MM.1S (cell line): ENCODE data around the gene IL17REL.

Source experiments
- DNase-seq: peaks from one replicate; pipeline ENCODE4 v3.0.0-alpha.2; 2015
- H2AFZ ChIP-seq: fragments of 300-600 bp; sonication (generic); 2 replicates; pipeline ENCODE4 v1.6.0; 2016; ENCODE audit warnings: antibody characterized with exemption, low read length
- H3F3A ChIP-seq: fragments of 300-600 bp; sonication (generic); 2 replicates; pipeline ENCODE4 v1.6.1; 2016; ENCODE audit warnings: mild to moderate bottlenecking, antibody characterized with exemption, low read length, moderate library complexity, mixed read lengths; ENCODE audit not compliant: insufficient read depth
- H3K27ac ChIP-seq: fragments of 300-600 bp; sonication (generic); 2 replicates; pipeline ENCODE4 v1.5.1; 2016; ENCODE audit warnings: mild to moderate bottlenecking, low read length
- H3K27me3 ChIP-seq: fragments of 300-600 bp; sonication (generic); replicated peaks from 2 replicates; pipeline ENCODE4 v1.6.0; 2016; ENCODE audit warnings: low read length; ENCODE audit not compliant: insufficient read depth
- H3K36me3 ChIP-seq: fragments of 300-600 bp; sonication (generic); replicated peaks from 2 replicates; pipeline ENCODE4 v1.6.1; 2016; ENCODE audit warnings: mild to moderate bottlenecking, low read length, mixed read lengths; ENCODE audit not compliant: insufficient read depth
- H3K4me1 ChIP-seq: fragments of 300-600 bp; sonication (generic); 2 replicates; pipeline ENCODE4 v1.6.1; 2016; ENCODE audit warnings: low read length, mixed read lengths
- H3K4me2 ChIP-seq: fragments of 300-600 bp; sonication (generic); 2 replicates; pipeline ENCODE4 v1.6.0; 2016; ENCODE audit warnings: low read depth, low read length
- H3K4me3 ChIP-seq: fragments of 300-600 bp; sonication (generic); 2 replicates; pipeline ENCODE4 v1.5.1; 2016; ENCODE audit warnings: low read length, mixed read lengths
- H3K79me2 ChIP-seq: fragments of 300-600 bp; sonication (generic); 2 replicates; pipeline ENCODE4 v1.6.1; 2016; ENCODE audit warnings: mixed run types, low read length, mixed read lengths
- H3K9ac ChIP-seq: fragments of 300-600 bp; sonication (generic); 2 replicates; pipeline ENCODE4 v1.6.1; 2016; ENCODE audit warnings: low read length, mixed read lengths
- H3K9me2 ChIP-seq: fragments of 300-600 bp; sonication (generic); replicated peaks from 2 replicates; pipeline ENCODE4 v1.6.1; 2016; ENCODE audit warnings: mild to moderate bottlenecking, low read length, mixed read lengths; ENCODE audit not compliant: insufficient read depth
- H3K9me3 ChIP-seq: fragments of 300-600 bp; sonication (generic); replicated peaks from 2 replicates; pipeline ENCODE4 v1.6.1; 2016; ENCODE audit warnings: mild to moderate bottlenecking, low read length, mixed read lengths; ENCODE audit not compliant: insufficient read depth
- H4K20me1 ChIP-seq: fragments of 300-600 bp; sonication (generic); 2 replicates; pipeline ENCODE4 v1.6.1; 2016; ENCODE audit warnings: mild to moderate bottlenecking, low read length, moderate library complexity, mixed read lengths; ENCODE audit not compliant: insufficient read depth
- EZH2 ChIP-seq: fragments of 300-600 bp; sonication (generic); optimal IDR thresholded peaks from 2 replicates; pipeline ENCODE3; 2017; ENCODE audit warnings: low read depth, mild to moderate bottlenecking, antibody characterized with exemption, low read length, mixed read lengths
- EZH2phosphoT487 ChIP-seq: fragments of 300-600 bp; sonication (generic); IDR thresholded peaks from 2 replicates; pipeline ENCODE4 v1.6.1; 2018; ENCODE audit warnings: antibody characterized with exemption, low read length
- TF ChIP-seq, protein P1 (sequence below): fragments of 300-600 bp; sonication (generic); IDR thresholded peaks from 2 replicates; pipeline ENCODE4 v1.5.1; 2016; ENCODE audit warnings: antibody characterized with exemption, low read length, mixed read lengths

Gene IL17REL

DNA sequence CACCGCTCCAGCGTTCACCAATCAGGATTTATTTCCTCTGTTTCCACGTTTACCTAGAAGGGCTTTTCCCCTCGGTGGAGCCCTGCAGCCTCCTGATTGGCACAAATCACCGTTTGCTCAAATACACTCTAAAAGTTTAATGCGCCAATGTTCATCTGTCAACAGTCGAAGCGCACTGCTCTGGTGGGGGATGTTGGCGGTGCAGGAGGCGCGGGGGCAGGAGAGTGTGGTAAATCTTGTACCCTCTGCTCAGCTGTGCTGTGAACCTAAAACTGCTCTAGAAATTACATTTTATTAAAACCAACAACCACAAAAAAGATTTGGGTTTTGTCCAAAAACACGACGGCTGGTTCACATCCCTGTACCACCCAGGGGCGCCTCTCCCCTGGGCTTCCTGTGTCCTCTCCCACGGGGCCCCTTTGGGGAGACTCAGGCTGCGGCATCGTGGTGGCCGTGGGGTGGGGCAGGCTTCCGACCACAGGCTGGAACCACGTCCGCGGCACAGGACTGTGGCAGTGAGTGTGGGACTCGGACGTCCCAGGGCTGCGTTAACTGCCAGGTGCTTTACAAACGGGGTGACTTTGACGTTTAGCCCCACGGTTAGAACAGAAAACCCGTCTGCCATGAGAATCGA is 32.0 kb upstream of the IL17REL start:
- no peaks in the 10 kb centered on the region for H3K36me3 ChIP-seq
- no peaks in the 10 kb centered on the region for H3K79me2 ChIP-seq
- H3K4me3 ChIP-seq = no peak overlapping the region
- no peaks in the 10 kb centered on the region for H3K9me2 ChIP-seq
- no peaks in the 10 kb centered on the region for H3F3A ChIP-seq
- H3K27me3 ChIP-seq = peaks cover 96% of the 10 kb centered on the region
- DNase-seq = no peak
- H3K27ac ChIP-seq = no peak overlapping the region
- no peak overlapping the region for H3K4me2 ChIP-seq
- H3K4me1 ChIP-seq = no peaks in the 10 kb centered on the region
- no peak overlapping the region for H3K9ac ChIP-seq
- no peaks in the 10 kb centered on the region for H4K20me1 ChIP-seq
- H3K9me3 ChIP-seq = no peaks in the 10 kb centered on the region
- H2AFZ ChIP-seq = no peak overlapping the region
- TF ChIP-seq EZH2 = no peak
- TF ChIP-seq EZH2phosphoT487 = no peak
- TF ChIP-seq, protein P1, sequence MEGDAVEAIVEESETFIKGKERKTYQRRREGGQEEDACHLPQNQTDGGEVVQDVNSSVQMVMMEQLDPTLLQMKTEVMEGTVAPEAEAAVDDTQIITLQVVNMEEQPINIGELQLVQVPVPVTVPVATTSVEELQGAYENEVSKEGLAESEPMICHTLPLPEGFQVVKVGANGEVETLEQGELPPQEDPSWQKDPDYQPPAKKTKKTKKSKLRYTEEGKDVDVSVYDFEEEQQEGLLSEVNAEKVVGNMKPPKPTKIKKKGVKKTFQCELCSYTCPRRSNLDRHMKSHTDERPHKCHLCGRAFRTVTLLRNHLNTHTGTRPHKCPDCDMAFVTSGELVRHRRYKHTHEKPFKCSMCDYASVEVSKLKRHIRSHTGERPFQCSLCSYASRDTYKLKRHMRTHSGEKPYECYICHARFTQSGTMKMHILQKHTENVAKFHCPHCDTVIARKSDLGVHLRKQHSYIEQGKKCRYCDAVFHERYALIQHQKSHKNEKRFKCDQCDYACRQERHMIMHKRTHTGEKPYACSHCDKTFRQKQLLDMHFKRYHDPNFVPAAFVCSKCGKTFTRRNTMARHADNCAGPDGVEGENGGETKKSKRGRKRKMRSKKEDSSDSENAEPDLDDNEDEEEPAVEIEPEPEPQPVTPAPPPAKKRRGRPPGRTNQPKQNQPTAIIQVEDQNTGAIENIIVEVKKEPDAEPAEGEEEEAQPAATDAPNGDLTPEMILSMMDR = no peak

DNA sequence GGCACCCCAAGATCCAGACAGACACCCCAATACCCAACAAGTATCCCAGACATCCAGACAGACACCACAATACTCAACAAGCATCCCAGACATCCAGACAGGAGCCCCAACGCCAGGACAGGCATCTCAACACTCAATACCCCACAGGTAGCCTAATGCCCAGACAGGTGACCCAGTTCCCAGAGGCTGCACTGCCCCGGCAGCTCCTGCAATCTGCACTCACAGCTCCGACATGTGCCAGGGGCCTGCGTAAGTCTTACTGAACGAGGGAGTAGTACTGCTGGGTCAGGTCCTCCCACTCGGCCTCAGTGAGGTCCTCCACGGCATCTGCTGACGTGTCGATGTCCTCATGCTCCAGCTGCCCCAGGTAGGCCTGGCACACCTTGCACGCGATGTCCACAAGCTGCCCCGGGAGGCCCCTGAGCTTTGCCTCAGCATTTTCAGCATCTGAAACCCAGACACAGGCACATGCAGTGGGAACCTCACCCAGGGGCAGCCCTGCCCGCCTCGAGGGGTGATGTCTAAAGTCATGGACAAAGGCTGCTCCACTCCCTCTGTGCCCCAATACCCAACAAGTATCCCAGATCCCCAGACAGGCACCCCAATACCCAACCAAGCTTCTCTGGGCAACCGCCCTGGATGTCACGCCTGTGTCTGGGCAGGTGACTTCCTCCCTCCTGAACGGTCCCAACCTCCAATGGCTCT is 28.9 kb upstream of the IL17REL start:
- no peaks in the 10 kb centered on the region for H3K36me3 ChIP-seq
- peaks cover 97% of the 10 kb centered on the region for H3K27me3 ChIP-seq
- no peak overlapping the region for H3K4me2 ChIP-seq
- no peak overlapping the region for H3K9ac ChIP-seq
- no peak overlapping the region for H3K27ac ChIP-seq
- no peaks in the 10 kb centered on the region for H3F3A ChIP-seq
- H2AFZ ChIP-seq = no peak overlapping the region
- no peaks in the 10 kb centered on the region for H4K20me1 ChIP-seq
- no peaks in the 10 kb centered on the region for H3K4me1 ChIP-seq
- DNase-seq = no peak
- no peaks in the 10 kb centered on the region for H3K79me2 ChIP-seq
- TF ChIP-seq EZH2phosphoT487 (no peak), EZH2 (no peak)
- TF ChIP-seq, protein P1 = no peak
- no peaks in the 10 kb centered on the region for H3K9me2 ChIP-seq
- H3K4me3 ChIP-seq = no peak overlapping the region
- H3K9me3 ChIP-seq = no peaks in the 10 kb centered on the region

DNA sequence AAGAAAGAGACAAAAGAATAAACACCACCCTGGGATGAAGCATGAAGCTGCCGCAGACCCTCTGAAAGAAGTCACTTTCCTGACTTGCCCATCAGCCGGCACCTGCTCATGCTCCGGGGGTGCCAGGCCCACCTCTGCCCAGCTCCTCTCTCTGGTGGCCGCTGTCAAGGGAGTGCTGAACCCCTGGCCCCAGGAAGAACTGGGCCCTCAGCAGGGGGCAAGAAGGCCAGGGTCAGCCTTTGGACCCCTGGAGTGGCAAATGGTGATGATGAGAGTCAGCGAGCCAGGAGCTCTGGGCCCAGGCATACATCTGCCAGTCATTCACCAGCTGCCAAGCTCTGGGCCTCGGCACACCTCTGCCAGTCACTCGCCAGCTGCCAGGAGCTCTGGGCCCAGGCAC is 28.2 kb upstream of the IL17REL start:
- Histone ChIP-seq H3K9me3 (no peaks in the 10 kb centered on the region), H3K27ac (no peak overlapping the region), H2AFZ (no peak overlapping the region), H3K4me3 (no peak overlapping the region), H3K9me2 (no peaks in the 10 kb centered on the region), H4K20me1 (no peaks in the 10 kb centered on the region), H3K27me3 (peaks cover 97% of the 10 kb centered on the region), H3K4me1 (no peaks in the 10 kb centered on the region), H3K36me3 (no peaks in the 10 kb centered on the region), H3K79me2 (no peaks in the 10 kb centered on the region), H3K9ac (no peak overlapping the region), H3F3A (no peaks in the 10 kb centered on the region), H3K4me2 (no peak overlapping the region)
- TF ChIP-seq EZH2 (no peak), EZH2phosphoT487 (no peak)
- TF ChIP-seq, protein P1 = no peak
- DNase-seq = no peak
